GM12872 (cell line): ENCODE data around the gene ODR4.

ENCODE experiments used
- TF ChIP-seq, protein P1 (sequence below): IDR thresholded peaks from 3 replicates; pipeline ENCODE4 v1.5.1; 2011; ENCODE audit warnings: low read depth, mild to moderate bottlenecking, low read length, moderate library complexity; ENCODE audit not compliant: insufficient read depth

Gene ODR4

GRCh38 chr1:186375152-186375928 is at the start of gene ODR4, which contains the start of gene TPR:
TSS of gene ODR4 (plus strand) at chr1:186375838. CDS start at chr1:186379786, 3,948 bp downstream.
TSS of gene TPR (minus strand) at chr1:186375253. CDS start at chr1:186375028, 225 bp downstream.
- TF ChIP-seq, protein P1, sequence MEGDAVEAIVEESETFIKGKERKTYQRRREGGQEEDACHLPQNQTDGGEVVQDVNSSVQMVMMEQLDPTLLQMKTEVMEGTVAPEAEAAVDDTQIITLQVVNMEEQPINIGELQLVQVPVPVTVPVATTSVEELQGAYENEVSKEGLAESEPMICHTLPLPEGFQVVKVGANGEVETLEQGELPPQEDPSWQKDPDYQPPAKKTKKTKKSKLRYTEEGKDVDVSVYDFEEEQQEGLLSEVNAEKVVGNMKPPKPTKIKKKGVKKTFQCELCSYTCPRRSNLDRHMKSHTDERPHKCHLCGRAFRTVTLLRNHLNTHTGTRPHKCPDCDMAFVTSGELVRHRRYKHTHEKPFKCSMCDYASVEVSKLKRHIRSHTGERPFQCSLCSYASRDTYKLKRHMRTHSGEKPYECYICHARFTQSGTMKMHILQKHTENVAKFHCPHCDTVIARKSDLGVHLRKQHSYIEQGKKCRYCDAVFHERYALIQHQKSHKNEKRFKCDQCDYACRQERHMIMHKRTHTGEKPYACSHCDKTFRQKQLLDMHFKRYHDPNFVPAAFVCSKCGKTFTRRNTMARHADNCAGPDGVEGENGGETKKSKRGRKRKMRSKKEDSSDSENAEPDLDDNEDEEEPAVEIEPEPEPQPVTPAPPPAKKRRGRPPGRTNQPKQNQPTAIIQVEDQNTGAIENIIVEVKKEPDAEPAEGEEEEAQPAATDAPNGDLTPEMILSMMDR: peak; percentile 83

- TF ChIP-seq, protein P1: no peak
Measured at GRCh38 chr1:186326009-186326408, 49.6 kb upstream of the ODR4 start.

DNA sequence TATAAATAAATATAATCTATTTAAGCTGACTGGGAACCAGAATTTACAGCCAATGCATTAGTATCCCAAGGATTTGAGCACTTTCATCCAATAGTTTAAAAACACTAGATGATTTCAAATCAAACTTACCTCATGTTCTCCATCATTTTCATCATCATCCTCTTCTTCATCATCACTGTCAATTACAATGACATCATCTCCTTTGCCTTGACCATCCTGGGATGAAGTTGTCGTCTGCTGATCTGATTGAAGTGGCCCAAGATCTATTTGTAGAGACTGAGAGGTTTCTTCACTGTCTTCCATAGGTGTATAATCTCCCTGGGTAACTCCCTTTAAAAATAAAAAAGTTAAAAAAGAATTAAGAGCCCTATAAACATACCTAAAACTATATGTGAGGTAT is 48.3 kb upstream of the ODR4 start:
- TF ChIP-seq, protein P1: no peak

DNA sequence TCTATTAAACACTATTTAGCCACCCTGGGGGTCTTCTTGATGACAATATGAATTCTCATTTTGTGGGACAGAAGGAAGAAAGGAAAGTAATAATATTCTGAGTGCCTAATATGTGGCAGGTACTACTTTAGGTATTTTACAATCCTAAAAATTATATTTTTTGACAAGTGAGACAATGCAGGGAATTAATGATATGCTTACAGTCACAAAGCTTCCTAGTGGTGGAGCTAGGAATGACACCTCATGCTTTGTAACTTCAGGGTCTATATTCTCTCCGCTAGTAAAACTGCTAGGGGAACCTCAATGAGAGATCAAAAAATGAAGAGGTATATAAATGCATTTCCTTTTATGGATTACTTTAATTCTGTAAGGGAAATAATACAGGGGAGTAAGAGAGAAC is 44.9 kb upstream of the ODR4 start:
- TF ChIP-seq, protein P1: peak; percentile 46; the same call in 2 of the 3 replicates

DNA sequence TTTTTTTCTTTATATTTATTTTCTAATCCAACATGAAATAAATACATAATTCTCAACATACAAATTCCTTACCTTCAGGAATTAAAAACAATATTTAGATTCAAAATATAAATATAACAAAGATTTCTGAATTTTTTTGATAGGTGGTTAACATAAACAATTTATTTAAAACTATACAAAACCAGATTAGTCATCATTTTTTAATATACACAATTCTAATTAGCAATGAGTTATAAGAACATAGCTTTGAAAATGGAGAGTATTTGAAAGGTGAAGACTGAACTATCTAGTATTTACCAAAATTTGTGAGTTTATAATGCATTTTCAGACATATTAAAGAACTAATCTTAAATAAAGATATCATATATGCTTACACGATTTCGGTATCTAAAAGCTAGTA is 38.1 kb upstream of the ODR4 start:
- TF ChIP-seq, protein P1: no peak

- TF ChIP-seq, protein P1: no peak
Measured at GRCh38 chr1:186340772-186341171, 34.9 kb upstream of the ODR4 start.

- TF ChIP-seq, protein P1: no peak
Measured at GRCh38 chr1:186374303-186375151, 1.1 kb upstream of the ODR4 start.
